A673 (cell line): ENCODE measurements around the gene PCNT. TPM values are rescaled to one million over a fixed set of nuclear protein-coding genes. Genes with fewer than 3 reads are reported as not detected.

Source experiments
- BruUV-seq: library from RNA; stranded (reverse); fragments of 400-500 nt; replicated peaks from 2 replicates; lab custom pipeline; 2021; lab: Mats Ljungman, UMichigan
- CTCF ChIA-PET: fragments of 300-600 bp; sonication (Branson Sonifier 250); formaldehyde crosslinking; loops from one replicate; lab custom pipeline; 2022; ENCODE audit warnings: antibody characterized with exemption; lab: Charles Lee
- POLR2A ChIA-PET: fragments of 300-600 bp; sonication (Branson Sonifier 250); formaldehyde crosslinking; loops from one replicate; lab custom pipeline; 2022; ENCODE audit warnings: antibody characterized with exemption; ENCODE audit not compliant: low non-redundant PET; lab: Charles Lee
- DNase-seq: peaks from one replicate; pipeline ENCODE4 v3.0.0-alpha.2; 2015; ENCODE audit warnings: low spot score
- H3K27ac ChIP-seq: fragments of 200-600 bp; sonication (generic); 2 replicates; pipeline ENCODE4 v1.5.1; 2016; ENCODE audit warnings: mixed run types, low read depth, mild to moderate bottlenecking, mixed read lengths, antibody characterized with exemption, low read length; ENCODE audit not compliant: poor library complexity, severe bottlenecking
- H3K27me3 ChIP-seq: fragments of 200-600 bp; sonication (generic); replicated peaks from 2 replicates; pipeline ENCODE4 v1.6.1; 2017; ENCODE audit warnings: mixed run types, low read depth, mild to moderate bottlenecking, mixed read lengths, antibody characterized with exemption, low read length; ENCODE audit not compliant: insufficient read depth, poor library complexity
- H3K36me3 ChIP-seq: fragments of 200-600 bp; sonication (generic); 2 replicates; pipeline ENCODE4 v1.6.1; 2016; ENCODE audit warnings: mixed run types, mild to moderate bottlenecking, mixed read lengths, antibody characterized with exemption, low read length; ENCODE audit not compliant: insufficient read depth, poor library complexity, severe bottlenecking
- H3K4me1 ChIP-seq: fragments of 200-600 bp; sonication (generic); 2 replicates; pipeline ENCODE4 v1.6.1; 2017; ENCODE audit warnings: mixed run types, mild to moderate bottlenecking, mixed read lengths, antibody characterized with exemption, low read length; ENCODE audit not compliant: insufficient read depth, poor library complexity, severe bottlenecking
- H3K4me3 ChIP-seq: fragments of 200-600 bp; sonication (generic); 2 replicates; pipeline ENCODE4 v1.5.1; 2016; ENCODE audit warnings: low read depth, mixed run types, mild to moderate bottlenecking, mixed read lengths, low read length; ENCODE audit not compliant: poor library complexity, severe bottlenecking
- H3K9me3 ChIP-seq: fragments of 200-600 bp; sonication (generic); 2 replicates; pipeline ENCODE4 v1.6.1; 2016; ENCODE audit warnings: mixed run types, low read depth, mild to moderate bottlenecking, mixed read lengths, antibody characterized with exemption, low read length; ENCODE audit not compliant: poor library complexity, severe bottlenecking
- EZH2 ChIP-seq: fragments of 200-600 bp; sonication (generic); IDR thresholded peaks from 2 replicates; pipeline ENCODE4 v1.6.1; 2017; ENCODE audit warnings: borderline replicate concordance, low read depth, mild to moderate bottlenecking, mixed read lengths, antibody characterized with exemption, low read length; ENCODE audit not compliant: poor library complexity, severe bottlenecking
- intact Hi-C: fragments of 100-400 bp; cut with micrococcal nuclease; formaldehyde crosslinking; loops from one replicate; pipeline ENCODE4 v1.10.0; 2022; ENCODE audit not compliant: unreplicated experiment
- total RNA-seq: library from RNA; stranded (reverse); gene quantifications from 2 replicates; pipeline ENCODE4 v1.2.3, GENCODE V29; 2021
- TF ChIP-seq, protein P1 (sequence below): fragments of 300-800, 200-600 bp; sonication (generic); conservative IDR thresholded peaks from 2 replicates; pipeline ENCODE4 v1.5.1; 2017; ENCODE audit warnings: low read depth, mild to moderate bottlenecking, antibody characterized with exemption, low read length, moderate library complexity, mixed read lengths

Gene PCNT
- total RNA-seq, 1 experiment from 2014 or later, result 66.4 TPM

DNA sequence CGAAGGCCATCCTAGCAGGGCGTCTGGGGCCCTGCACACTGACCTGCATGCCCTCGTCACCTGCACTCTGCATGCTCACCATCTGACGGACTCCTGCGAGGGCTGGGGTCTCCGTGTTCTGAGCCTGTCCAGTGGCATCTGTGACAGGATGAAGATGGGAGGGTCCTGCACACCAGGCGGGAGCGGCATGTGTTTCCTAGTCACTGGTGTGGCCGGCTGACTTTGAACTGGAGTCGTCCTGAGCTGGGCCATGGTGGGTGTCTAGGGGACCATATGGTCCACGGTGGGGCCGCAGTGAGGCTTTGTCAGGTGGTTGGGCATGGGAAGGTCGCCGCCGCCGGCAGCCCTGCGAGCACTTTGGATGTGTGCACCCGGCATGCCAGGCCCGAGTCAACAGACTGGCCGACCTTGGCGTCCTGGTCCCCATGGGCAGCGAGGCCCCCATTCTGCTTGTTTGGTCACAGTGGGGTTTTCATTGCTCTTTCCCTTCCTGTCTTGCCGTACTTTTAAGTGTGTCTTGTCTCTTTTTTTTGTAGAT, 118.1 kb downstream of the PCNT start:
- TF ChIP-seq EZH2, result no peak
- TF ChIP-seq, protein P1, sequence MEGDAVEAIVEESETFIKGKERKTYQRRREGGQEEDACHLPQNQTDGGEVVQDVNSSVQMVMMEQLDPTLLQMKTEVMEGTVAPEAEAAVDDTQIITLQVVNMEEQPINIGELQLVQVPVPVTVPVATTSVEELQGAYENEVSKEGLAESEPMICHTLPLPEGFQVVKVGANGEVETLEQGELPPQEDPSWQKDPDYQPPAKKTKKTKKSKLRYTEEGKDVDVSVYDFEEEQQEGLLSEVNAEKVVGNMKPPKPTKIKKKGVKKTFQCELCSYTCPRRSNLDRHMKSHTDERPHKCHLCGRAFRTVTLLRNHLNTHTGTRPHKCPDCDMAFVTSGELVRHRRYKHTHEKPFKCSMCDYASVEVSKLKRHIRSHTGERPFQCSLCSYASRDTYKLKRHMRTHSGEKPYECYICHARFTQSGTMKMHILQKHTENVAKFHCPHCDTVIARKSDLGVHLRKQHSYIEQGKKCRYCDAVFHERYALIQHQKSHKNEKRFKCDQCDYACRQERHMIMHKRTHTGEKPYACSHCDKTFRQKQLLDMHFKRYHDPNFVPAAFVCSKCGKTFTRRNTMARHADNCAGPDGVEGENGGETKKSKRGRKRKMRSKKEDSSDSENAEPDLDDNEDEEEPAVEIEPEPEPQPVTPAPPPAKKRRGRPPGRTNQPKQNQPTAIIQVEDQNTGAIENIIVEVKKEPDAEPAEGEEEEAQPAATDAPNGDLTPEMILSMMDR, result no peak
- peaks cover 49% of the 10 kb centered on the region for H3K36me3 ChIP-seq
- no peaks in the 10 kb centered on the region for H3K4me1 ChIP-seq
- no peaks in the 10 kb centered on the region for H3K27me3 ChIP-seq
- POLR2A ChIA-PET, result no interaction called here
- DNase-seq, result no peak
- no peaks in the 10 kb centered on the region for H3K9me3 ChIP-seq
- BruUV-seq, result no TSS peak
- no peak overlapping the region for H3K27ac ChIP-seq
- H3K4me3 ChIP-seq, result no peak overlapping the region
- CTCF ChIA-PET, result no interaction called here
- intact Hi-C loops, result no loop called here

DNA sequence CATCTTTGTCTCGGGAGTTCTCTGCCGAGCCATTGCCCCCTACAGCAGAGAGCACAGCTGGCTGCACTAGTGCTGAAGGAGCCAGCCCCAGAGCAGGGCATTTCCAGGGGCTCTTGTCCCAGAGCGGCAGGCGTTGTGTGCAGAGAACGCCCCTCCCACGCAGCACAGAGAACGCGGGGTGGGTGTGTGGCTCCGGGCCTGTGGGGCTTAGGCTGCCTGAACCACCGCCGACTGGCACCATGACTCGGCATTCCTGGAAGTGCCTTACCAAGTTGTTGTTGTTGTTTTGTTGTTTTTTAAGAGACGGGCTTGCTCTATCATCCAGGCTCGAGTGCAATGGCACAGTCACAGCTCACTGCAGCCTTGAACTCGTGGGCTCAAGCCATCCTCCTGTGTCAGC, 119.0 kb downstream of the PCNT start:
- Histone ChIP-seq H3K9me3 (no peaks in the 10 kb centered on the region), H3K4me1 (no peaks in the 10 kb centered on the region), H3K27me3 (no peaks in the 10 kb centered on the region), H3K36me3 (peaks cover 47% of the 10 kb centered on the region), H3K27ac (peak overlapping the region; percentile 38), H3K4me3 (no peak overlapping the region)
- intact Hi-C loops, result no loop called here
- DNase-seq, result peak; percentile 17
- ChIA-PET POLR2A (no interaction called here), CTCF (interaction anchor here (0.6 kb wide), 1 partner anchor 295 kb away, joined by 12 read pairs; no protein-coding TSS in a partner anchor)
- TF ChIP-seq, protein P1, result no peak
- no peak for TF ChIP-seq EZH2
- no TSS peak for BruUV-seq

DNA sequence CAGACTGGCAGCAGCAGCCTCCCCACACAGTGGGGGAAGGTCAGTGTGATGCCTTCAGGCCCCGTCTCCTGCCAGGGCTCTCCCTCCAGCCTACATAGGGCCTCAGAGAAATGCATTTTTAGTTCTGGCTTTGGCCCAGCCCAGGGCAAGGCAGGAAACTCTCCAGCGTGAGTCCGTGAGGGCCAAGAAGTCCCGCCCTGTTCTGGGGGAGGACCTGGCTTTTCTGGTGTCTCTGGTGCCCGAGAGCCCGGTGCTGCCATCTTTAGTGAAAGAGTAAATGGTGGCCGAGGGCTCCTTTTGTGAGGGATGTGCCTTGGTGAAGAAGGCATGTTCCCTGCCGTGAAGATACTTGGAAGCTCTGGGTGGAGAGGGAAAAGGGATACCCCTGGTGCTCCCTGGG, 120.0 kb downstream of the PCNT start:
- H3K27me3 ChIP-seq, result no peaks in the 10 kb centered on the region
- H3K27ac ChIP-seq, result peak overlapping the region; percentile 38
- BruUV-seq, result no TSS peak
- no peak overlapping the region for H3K4me3 ChIP-seq
- intact Hi-C loops, result no loop called here
- no peak for TF ChIP-seq EZH2
- TF ChIP-seq, protein P1, result no peak
- no peak for DNase-seq
- H3K4me1 ChIP-seq, result no peaks in the 10 kb centered on the region
- CTCF ChIA-PET, result no interaction called here
- peaks cover 41% of the 10 kb centered on the region for H3K36me3 ChIP-seq
- POLR2A ChIA-PET, result no interaction called here
- peaks cover 7% of the 10 kb centered on the region for H3K9me3 ChIP-seq
